SKM-1 treated with dmso at 0.1 percent for 144 hours (cell line): ENCODE results near the gene CRACR2B.
A peak's percentile ranks its signal among the peaks of the same experiment; 100 is the strongest.

ENCODE experiments used
- DNase-seq: peaks from one replicate; lab custom pipeline; 2025; ENCODE audit not compliant: unreplicated experiment; lab: John Stamatoyannopoulos, UW

CRACR2B gene

DNA sequence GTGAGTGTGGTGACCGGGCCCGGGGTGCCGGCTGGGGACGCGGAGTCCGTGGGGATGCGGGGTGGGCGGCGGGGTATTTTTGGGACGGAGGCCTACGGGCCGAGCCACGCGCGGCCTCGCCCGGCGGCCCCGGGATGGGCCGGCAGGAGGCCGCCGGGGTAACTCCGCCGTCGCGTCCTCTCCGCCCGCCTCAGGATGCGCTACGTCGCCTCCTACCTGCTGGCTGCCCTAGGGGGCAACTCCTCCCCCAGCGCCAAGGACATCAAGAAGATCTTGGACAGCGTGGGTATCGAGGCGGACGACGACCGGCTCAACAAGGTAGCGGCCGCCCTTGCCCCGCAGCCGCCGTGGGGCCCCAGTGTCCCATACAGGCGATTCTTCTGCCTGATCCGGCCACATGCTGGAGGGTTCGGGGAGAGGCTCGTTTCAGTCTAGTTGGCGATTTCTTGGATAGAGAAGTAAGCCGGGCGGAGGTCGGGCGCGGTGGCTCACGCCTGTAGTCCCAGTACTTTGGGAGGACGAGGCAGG is 17.6 kb upstream of the CRACR2B start:
- DNase-seq: no peak

DNA sequence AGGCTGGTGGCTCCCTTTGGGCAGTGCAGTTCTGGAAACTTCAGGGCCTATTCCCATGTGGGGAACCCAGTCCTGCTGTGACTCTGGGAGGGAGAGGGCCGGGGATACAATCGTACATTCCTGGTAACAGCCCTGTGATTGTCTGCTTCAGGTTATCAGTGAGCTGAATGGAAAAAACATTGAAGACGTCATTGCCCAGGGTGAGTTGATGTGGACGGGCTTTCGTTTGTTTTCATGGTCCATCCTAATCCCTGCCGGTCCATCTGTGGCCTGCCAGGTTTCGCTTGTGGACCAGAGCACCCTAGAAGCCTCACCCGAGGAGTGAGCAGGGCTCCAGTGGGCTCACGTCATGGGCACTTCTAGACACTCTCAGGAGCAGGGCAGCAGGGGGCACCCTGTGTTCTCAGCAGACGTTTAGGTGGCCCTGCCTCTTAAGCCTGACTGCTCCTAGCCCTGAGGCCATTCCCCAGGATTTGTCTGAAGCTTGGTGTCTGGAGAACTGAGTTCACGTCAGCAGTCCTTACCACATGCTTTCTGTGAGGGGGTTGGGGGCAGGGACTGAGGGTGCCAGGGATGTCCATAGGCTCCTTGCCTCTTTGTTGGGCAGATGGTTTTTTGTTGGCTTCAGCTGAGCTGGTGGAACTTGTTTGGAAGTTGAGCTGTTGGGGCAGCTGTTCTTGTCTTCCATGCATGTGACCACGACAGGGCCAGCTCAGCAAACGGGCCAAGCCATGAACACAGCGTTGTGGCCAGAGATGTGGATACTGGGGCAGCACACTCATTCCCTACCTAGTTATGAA is 16.1 kb upstream of the CRACR2B start:
- DNase-seq: no peak

DNA sequence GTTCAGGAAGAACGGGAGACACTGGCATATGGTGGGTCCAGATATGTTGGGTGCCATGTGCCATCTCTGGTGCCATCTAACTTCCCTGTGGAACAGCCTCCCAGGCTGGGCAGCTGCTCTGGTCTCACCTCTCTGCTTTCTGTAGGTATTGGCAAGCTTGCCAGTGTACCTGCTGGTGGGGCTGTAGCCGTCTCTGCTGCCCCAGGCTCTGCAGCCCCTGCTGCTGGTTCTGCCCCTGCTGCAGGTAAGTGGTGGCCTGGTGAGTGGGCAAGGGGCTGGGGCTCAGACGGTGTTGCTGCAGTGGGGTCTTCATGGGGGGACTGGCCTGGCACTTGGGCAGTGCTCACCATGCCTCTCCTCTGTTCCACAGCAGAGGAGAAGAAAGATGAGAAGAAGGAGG is 15.3 kb upstream of the CRACR2B start:
- DNase-seq: no peak

DNA sequence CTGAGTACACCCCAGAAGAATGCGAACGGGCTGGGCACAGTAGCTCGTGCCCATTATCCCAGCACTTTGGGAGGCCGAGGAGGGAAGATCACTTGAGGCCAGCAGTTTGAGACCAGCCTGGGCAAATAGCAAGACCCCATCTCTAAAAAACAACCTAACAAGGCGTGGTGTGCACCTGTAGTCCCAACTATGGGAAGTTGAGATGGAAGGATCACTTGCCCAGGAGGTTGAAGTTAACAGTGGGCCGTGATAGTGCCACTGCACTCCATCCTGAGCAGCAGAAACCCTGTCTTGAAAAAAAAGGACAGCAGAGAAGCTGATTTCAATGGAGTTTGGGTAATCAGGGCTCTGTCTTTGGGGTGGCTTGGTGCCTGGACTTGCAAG is 14.7 kb upstream of the CRACR2B start:
- no peak for DNase-seq

DNA sequence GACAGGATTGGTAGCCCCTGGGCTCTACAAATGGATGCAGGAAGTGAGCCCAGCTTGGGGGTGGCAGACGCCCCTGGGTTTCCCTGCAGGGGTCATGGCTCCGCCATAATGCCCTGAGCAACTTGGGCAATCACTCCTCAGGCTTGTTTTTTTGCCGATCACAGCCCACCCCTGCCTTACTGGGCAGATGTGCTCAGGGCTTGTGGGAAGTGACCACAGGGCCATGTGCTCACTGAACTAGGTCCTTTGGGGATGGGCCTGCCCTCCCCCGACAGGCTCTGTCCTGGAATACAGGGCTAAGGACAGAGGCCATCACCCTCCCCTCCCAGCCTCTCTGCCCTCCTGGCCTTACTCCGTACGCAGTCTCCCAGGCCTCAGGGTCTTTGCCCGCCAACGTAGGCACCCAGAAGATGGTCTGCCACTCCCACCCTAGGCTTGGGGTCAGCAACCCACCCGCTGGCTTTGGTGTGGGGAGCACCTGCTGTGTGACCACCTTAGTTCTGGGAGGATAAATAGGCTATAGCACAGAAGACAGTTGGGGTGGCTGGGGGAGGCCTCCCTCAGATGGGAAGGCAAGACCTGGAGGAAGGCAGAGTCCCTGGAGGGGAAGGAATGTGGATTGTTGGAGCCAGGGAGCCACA is 14.1 kb upstream of the CRACR2B start:
- DNase-seq: no peak

DNA sequence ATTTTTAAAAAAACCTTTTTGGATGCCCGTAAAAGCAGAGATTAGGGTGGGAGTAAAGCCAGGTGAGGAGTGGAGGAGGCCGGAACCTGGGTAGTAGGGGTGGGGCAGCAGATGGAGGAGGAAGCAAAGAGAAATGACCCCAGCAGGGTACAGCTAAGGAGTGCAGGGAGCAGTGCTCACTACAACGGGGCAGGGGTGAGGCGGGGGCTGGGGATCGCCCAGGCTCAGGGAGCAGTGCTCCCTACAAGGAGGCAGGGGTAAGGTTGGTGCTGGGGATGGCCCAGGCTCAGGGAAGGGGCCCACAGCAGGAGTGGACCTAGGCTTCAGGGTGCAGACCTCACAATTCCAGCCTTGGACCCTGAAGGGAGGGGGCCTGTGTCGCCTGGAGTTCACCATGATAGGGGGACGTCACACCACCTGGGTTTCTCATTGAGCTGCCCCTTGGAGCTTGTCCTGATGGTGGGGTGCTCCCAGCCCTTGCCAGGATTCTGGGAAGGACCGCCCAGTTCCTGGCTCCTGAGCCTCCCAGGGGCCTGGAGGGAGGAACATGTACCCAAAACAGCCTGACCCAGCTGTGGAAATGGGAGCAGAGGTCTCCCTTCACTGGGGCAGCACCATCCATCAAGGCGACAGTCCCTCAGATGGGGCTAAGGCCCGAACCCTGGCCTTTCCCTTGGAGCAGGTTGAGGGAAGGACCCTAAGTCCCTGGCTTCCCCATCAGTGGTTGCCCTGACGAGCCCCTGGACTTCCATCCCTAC is 11.9 kb upstream of the CRACR2B start:
- no peak for DNase-seq

DNA sequence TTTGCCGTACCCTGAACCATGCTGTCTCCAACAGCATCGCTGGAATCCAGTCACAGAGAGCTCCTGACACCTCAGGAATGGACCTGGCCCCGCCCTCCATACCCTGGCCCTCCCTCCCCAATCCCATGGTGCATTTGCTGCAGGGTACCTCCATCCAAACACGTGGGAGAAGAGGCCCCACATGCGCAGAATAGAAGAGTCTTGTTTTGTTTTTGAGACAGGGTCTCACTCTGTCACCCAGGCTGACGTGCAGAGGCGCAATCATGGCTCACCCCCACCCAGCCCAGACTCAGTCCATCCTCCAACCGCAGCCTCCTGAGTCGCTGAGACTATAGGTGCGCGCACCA is 11.3 kb upstream of the CRACR2B start:
- no peak for DNase-seq

DNA sequence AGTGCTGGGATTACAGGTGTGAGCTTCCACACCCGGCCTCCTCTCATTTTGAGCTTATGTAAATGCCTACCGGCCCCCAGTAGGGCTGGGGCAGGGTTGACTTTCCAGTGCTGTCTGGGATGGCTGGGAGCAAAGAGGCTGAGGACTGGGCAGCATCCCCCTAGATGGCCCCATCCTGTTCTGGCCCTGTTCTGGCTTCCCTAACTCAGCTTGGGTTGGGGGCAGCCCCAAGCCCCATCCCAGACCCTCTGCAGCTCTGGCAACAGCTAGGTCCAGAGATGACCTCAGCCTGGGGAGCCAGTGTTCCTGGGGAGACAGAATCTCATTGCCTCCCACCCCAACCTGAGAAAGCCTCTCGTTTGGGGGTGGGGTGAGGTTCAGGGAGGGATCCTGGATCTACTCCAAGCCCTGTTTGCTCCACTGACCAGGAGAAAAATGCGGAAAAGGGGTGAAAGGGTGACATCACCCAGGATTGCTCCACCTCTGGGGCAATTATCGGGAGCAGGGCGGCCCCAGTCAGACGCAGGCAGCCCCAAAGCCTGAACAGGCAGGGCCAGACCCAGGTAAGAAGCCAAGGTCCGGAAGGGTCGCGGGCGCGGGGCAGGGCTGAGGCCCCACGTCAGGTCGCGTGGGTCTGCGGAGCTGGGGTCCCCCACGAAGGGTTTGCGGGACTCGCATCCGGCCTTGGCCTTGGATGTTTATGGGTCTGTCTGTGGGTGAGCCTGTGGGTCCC is 9.2 kb upstream of the CRACR2B start, which contains the start of gene PNPLA2:
Gene PNPLA2, plus strand, starts transcription at position 519 of the 733 bp plus-strand sequence. CDS start 805 bp downstream, outside the sequence.
- no peak for DNase-seq

DNA sequence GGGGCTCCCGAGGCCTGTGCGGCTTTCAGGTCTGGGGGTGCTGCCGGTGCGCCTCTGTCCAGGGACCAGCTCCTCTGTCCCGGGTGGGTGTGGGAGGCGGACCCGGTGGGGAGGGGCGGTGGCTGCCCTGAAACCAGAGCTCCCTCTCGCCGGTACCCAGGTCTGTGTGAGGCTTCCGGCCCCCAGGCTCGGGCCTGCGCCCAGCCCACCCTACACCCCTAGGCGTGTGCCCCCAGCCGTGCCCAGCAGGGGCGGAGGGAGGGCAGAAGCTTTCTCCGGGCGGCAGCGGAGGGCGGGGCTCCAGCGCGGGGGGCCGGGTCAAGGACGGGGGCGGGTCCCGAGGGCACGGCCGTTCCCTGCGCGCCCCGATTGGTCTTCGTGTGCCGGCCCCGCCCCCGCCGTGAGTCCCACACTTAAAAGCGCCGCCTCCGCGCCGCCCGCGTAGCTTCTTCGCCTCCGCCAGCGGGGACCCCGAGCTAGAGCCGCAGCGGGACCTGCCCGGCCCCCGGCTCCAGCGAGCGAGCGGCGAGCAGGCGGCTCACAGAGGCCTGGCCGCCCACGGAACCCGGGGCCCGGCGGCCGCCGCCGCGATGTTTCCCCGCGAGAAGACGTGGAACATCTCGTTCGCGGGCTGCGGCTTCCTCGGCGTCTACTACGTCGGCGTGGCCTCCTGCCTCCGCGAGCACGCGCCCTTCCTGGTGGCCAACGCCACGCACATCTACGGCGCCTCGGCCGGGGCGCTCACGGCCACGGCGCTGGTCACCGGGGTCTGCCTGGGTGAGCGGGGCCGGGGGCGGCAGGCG is 8.4 kb upstream of the CRACR2B start:
- peak; percentile 86 for DNase-seq

DNA sequence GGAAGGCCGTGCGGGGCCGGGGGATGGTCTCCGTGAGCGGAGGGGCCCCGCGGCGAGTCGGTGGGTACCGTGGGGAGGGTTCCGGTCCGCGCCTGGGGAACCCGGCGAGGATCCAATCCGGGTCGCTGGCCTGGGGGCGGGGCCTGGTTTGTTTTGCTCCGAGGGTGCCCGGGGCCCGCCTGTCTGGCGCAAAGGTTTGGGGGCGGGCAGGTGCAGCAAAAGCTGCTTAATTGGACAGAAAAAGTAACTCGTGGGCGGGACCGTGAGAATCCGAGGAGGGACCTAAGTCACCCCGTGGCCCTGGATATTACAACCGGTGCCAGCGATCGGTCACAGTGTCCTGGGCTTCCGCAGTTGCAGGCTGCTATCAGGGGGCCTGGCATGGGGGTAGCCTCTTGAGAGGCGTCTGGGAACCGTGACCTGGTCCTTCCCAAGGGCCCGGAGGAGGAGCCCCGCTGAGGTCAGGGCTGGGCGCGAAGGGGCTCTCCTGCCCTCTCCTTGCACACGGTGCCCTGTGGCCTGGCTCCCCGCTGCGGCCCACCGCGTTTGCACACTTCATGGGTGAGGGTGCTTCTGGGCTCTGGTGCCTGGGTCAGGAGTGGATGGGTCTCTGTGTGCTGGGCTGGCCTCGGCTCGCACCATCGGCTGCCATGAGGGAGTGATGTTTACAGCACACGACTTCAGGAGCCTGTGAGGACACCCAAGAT is 7.6 kb upstream of the CRACR2B start:
- DNase-seq: peak; percentile 66

DNA sequence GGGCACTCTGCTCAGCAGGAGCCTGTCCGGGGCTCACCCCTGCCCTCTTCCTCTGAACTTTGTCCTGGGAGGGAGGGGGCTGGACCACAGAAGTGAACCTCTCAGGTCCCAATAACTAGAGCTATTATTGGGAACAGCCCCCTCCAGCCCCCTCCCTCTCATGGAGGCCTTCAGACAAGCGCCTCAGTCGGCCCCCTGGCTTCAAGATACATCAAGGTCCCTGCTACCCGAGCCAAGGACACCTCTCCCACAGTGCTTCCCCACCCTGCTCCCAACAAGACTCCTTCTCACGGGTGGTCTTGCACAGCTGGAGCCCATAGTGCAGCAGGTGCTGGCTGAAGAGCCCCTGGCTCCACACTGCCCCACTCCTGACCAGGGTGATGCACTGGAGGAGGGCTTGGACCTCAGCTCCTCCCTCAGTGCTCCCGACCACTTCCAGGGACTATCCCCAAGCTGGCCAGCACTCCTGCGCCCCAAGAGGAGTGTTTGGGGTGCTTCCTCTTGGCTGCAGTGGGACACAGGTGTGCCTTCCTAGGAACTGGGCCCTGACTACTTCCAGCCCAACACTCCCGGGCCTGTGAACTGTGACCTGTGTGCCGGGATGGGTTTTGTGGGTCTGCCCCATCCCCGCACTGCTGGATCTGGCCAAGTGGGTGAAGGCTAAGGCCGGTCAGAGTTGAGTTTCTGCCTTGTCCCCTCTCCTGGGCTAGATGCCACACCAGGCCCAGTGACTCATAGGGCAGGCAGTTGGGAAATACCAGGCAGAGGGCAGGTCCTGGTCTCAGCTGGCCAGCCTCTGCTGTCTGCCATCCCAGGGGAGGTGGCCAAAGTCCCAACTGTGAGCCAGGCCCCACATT is 6.8 kb upstream of the CRACR2B start:
- no peak for DNase-seq

DNA sequence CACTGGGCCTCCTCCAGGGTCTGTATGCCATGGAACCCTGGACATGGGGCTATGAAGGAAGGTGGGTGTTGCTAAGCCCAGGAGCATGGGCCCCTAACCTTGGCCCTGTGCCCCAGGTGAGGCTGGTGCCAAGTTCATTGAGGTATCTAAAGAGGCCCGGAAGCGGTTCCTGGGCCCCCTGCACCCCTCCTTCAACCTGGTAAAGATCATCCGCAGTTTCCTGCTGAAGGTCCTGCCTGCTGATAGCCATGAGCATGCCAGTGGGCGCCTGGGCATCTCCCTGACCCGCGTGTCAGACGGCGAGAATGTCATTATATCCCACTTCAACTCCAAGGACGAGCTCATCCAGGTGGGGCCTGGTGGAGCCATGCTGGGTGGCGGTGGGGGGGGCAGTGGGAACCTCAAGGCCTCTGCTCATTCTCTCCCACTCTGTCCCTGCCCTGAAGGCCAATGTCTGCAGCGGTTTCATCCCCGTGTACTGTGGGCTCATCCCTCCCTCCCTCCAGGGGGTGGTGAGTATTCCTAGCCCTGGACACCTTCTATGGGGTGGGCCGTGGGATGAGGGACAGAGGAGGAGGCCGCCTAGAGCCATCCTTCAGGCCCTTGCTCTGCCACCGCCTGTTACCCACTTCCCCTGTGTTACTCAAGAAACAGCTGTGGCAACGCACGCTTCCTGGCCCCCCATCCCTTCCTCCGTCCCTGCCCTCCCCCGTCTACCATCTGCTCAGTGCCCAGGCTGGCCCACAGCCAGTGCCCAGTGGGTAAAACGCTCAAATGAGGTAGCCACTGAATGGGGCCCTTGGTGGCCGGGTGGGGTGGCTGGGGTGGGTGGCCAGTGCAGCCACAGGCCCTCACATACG is 6.0 kb upstream of the CRACR2B start:
- DNase-seq: no peak

DNA sequence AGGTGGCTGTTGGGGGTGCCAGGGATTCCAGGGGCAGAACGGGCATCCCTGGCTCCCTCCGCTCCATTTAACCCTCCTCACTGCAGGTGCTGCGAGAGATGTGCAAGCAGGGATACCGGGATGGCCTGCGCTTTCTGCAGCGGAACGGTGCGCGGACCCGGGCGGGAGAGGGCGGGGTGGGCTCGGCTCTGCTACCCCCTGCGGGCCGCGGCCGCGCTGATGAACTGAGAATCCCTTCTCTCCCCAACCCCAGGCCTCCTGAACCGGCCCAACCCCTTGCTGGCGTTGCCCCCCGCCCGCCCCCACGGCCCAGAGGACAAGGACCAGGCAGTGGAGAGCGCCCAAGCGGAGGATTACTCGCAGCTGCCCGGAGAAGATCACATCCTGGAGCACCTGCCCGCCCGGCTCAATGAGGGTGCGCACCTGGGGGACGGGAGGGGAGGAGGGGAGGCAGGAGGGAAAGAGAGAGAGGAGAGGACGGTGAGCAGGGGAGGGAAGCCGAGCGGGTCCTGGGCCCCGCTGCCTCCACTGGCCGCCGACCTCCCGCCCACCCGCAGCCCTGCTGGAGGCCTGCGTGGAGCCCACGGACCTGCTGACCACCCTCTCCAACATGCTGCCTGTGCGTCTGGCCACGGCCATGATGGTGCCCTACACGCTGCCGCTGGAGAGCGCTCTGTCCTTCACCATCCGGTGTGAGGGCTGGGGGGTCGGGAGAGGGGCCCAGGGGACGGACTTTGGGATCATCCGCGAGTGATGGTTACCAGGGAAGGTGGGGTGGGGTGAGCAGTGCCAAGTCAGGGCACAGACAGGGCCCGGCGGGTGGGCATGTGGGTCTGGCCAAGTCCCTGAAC is 4.1 kb upstream of the CRACR2B start:
- DNase-seq: no peak

DNA sequence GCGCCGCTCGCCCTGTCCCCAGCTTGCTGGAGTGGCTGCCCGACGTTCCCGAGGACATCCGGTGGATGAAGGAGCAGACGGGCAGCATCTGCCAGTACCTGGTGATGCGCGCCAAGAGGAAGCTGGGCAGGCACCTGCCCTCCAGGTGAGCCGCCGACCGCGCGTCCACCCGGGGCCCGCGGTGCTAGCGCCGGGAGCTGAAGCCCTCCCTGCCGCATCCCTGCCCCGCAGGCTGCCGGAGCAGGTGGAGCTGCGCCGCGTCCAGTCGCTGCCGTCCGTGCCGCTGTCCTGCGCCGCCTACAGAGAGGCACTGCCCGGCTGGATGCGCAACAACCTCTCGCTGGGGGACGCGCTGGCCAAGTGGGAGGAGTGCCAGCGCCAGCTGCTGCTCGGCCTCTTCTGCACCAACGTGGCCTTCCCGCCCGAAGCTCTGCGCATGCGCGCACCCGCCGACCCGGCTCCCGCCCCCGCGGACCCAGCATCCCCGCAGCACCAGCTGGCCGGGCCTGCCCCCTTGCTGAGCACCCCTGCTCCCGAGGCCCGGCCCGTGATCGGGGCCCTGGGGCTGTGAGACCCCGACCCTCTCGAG is 3.3 kb upstream of the CRACR2B start:
- DNase-seq: no peak

DNA sequence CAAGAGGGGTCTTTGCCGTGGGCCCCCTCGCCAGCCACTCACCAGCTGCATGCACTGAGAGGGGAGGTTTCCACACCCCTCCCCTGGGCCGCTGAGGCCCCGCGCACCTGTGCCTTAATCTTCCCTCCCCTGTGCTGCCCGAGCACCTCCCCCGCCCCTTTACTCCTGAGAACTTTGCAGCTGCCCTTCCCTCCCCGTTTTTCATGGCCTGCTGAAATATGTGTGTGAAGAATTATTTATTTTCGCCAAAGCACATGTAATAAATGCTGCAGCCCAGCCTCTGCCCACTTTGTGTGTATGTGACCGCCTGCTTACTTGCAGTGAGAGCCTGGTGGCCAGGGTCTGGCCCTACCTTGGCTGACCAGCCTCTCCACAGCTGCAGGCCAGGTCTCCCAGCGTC is 2.8 kb upstream of the CRACR2B start:
- no peak for DNase-seq

DNA sequence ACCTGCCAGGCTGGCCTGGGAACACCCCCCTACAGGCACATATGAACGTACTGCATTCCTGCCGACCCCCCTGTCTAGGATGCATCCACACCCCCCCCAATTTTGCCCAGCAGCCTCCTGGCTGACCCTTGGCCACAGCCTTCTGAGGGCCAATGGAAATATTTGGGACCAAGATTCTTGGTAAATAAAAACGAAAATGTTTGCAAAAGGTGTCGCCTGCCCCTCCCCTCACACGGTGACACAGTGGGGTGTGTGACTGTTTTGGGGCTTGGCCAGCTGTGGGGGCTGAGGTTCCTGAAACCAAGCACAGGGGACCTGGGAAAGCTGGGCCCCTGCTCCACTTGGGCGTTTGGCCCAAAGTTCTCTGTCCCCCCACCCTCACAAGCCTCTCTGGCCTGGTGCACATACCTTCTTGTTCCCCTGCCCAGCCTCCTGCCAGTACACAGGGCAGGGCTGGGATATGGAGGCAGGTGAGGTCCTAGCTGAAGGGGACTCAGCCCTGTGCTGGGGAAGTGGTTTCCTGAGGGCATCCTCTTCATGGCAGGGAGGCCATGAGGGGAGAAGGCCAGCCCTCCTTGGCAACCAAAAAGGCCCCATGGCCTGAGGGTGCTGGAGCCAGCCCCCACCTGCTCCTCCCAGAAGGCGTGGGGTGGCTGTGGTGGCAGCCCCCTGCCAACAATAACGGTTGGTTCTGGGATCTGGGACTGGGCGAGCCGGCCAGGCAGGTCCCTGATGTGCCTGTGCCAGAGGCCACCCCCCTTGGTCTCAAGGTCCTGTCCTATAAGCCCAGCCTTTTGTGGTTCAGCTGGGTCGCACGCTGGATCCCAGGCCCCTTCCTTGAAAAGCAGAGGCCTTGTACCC is 2.1 kb upstream of the CRACR2B start:
- no peak for DNase-seq
